B cell (primary cell): ENCODE results near the gene PIM3. TPM values are rescaled to one million over a fixed set of nuclear protein-coding genes. Genes with fewer than 3 reads are reported as not detected.

Experiments used
- ATAC-seq: fragments of 200-7000 bp; cut with Tn5 transposase; one replicate; pipeline ENCODE4 v1.10.0; 2021; ENCODE audit warnings: low read depth, mild to moderate bottlenecking, moderate number of reproducible peaks, moderate library complexity
- CTCF ChIA-PET: fragments of 350-600 bp; sonication (Branson Sonifier 250); formaldehyde crosslinking; loops from one replicate; lab custom pipeline; 2021; ENCODE audit warnings: antibody characterized with exemption, inconsistent platforms; lab: Charles Lee
- POLR2A ChIA-PET: fragments of 350-600 bp; sonication (Branson Sonifier 250); formaldehyde crosslinking; loops from one replicate; lab custom pipeline; 2021; ENCODE audit warnings: antibody characterized with exemption; lab: Charles Lee
- DNase-seq: peaks from one replicate; pipeline ENCODE4 v3.0.0; 2013
- H2AFZ ChIP-seq: 2 replicates; pipeline ENCODE4 v1.6.1; 2012; ENCODE audit warnings: mild to moderate bottlenecking, low read depth, low read length; ENCODE audit not compliant: insufficient read depth, poor library complexity, severe bottlenecking
- H3K27ac ChIP-seq, 2 donors: 1 replicate in 1 of 2; 2 replicates in 1 of 2; pipeline ENCODE4 v1.5.1; 2012 to 2013; ENCODE audit warnings: low read length in 2 of 2, mild to moderate bottlenecking in 2 of 2, moderate library complexity in 1 of 2
- H3K27me3 ChIP-seq, 4 experiments: fragments of 200-600 bp in 1 of 4; sonication (generic) in 1 of 4; replicated peaks in 1 of 4; 1 replicate in 2 of 4; 2 replicates in 2 of 4; pipeline versions ENCODE4 v1.6.1 to v1.7.0; 2013 to 2016; ENCODE audit warnings: low read length in 3 of 4, mild to moderate bottlenecking in 2 of 4, mixed read lengths in 1 of 4, moderate library complexity in 1 of 4; ENCODE audit not compliant: insufficient read depth in 4 of 4, control insufficient read depth in 3 of 4; ENCODE audit errors: control extremely low read depth in 1 of 4
- H3K36me3 ChIP-seq, 2 experiments: replicated peaks in 1 of 2; 1 replicate in 1 of 2; 2 replicates in 1 of 2; pipeline versions ENCODE4 v1.6.1 to v1.7.1; 2013; ENCODE audit warnings: low read length in 1 of 2; ENCODE audit not compliant: insufficient read depth in 2 of 2, control insufficient read depth in 1 of 2; ENCODE audit errors: control extremely low read depth in 1 of 2, extremely low read depth in 1 of 2
- H3K4me1 ChIP-seq, 2 donors: fragments of 200-600 bp in 1 of 2; sonication (generic) in 1 of 2; 1 replicate in 1 of 2; 2 replicates in 1 of 2; pipeline versions ENCODE4 v1.5.1 to v1.6.1; 2013 to 2017; ENCODE audit warnings: low read length in 2 of 2; ENCODE audit not compliant: control insufficient read depth in 2 of 2, insufficient read depth in 2 of 2
- H3K4me2 ChIP-seq: replicated peaks from 2 replicates; pipeline ENCODE3; 2012; ENCODE audit warnings: mild to moderate bottlenecking, low read depth, low read length; ENCODE audit not compliant: poor library complexity, severe bottlenecking
- H3K4me3 ChIP-seq, 5 experiments: fragments of 200-600 bp in 1 of 5; sonication (generic) in 1 of 5; 1 replicate in 3 of 5; 2 replicates in 2 of 5; pipeline versions ENCODE4 v1.5.1 to v1.7.0; 2011 to 2016; ENCODE audit warnings: low read length in 4 of 5, mild to moderate bottlenecking in 4 of 5, low read depth in 2 of 5, control low read depth in 1 of 5, moderate library complexity in 1 of 5; ENCODE audit not compliant: insufficient read depth in 1 of 5; ENCODE audit errors: control extremely low read depth in 1 of 5, extremely low read depth in 1 of 5
- H3K79me2 ChIP-seq: fragments of 200-600 bp; sonication (generic); one replicate; pipeline ENCODE4 v1.6.0; 2016; ENCODE audit warnings: low read length; ENCODE audit not compliant: control insufficient read depth, insufficient read depth
- H3K9ac ChIP-seq: fragments of 200-600 bp; sonication (generic); 2 replicates; pipeline ENCODE4 v1.6.1; 2017; ENCODE audit warnings: mild to moderate bottlenecking, low read length, moderate library complexity
- H3K9me3 ChIP-seq, 3 donors: one replicate each; pipeline versions ENCODE4 v1.6.1 to v1.7.1; 2013; ENCODE audit warnings: low read length in 2 of 3; ENCODE audit not compliant: control insufficient read depth in 2 of 3, insufficient read depth in 1 of 3; ENCODE audit errors: control extremely low read depth in 1 of 3
- H4K20me1 ChIP-seq: 2 replicates; pipeline ENCODE4 v1.6.0; 2012; ENCODE audit warnings: mild to moderate bottlenecking, low read length; ENCODE audit not compliant: insufficient read depth, control insufficient read depth, poor library complexity, severe bottlenecking
- H3K27ac Mint-ChIP-seq: one replicate; pipeline ENCODE4 v1.8.0; 2021; ENCODE audit warnings: mixed read lengths
- H3K27me3 Mint-ChIP-seq: one replicate; pipeline ENCODE4 v1.8.0; 2021; ENCODE audit warnings: mixed read lengths
- H3K4me1 Mint-ChIP-seq: one replicate; pipeline ENCODE4 v1.8.0; 2021; ENCODE audit warnings: mixed read lengths
- H3K4me3 Mint-ChIP-seq: one replicate; pipeline ENCODE4 v1.8.0; 2021; ENCODE audit warnings: mixed read lengths
- H3K9me3 Mint-ChIP-seq: one replicate; pipeline ENCODE4 v1.8.0; 2022; ENCODE audit warnings: mixed read lengths; ENCODE audit not compliant: insufficient read depth
- EZH2 ChIP-seq: IDR thresholded peaks from 2 replicates; pipeline ENCODE4 v1.6.1; 2012; ENCODE audit warnings: borderline replicate concordance, low read depth, mild to moderate bottlenecking, moderate library complexity, low read length; ENCODE audit not compliant: insufficient read depth, poor library complexity, severe bottlenecking
- WGBS: methylation state at CpG from one replicate; pipeline ENCODE4 v1.1.5; 2013; ENCODE audit warnings: missing lambda C conversion rate; ENCODE audit not compliant: insufficient coverage; 5-methylcytosine and 5-hydroxymethylcytosine counted together
- intact Hi-C: fragments of 100-400 bp; cut with micrococcal nuclease; formaldehyde crosslinking; loops from one replicate; pipeline ENCODE4 v1.10.0; 2022
- polyA plus RNA-seq: library from polyadenylated mRNA; depleted of rRNA; stranded (reverse); fragments of >200 nt; gene quantifications from 2 replicates; pipeline ENCODE4 v1.2.3, GENCODE V29; 2012
- total RNA-seq, 2 donors: library from RNA; stranded (reverse); fragments of 120-200 nt in 1 of 2; gene quantifications; 1 replicate in 1 of 2; 2 replicates in 1 of 2; pipeline versions ENCODE4 v1.2.3 to v1.2.4, GENCODE V29; 2013 to 2022
- TF ChIP-seq, protein P1 (sequence below): fragments of 200-600 bp; IDR thresholded peaks from one replicate; pipeline ENCODE4 v1.8.0; 2022; ENCODE audit warnings: antibody characterized with exemption, mild to moderate bottlenecking

The PIM3 gene
- total and polyA plus RNA-seq, 2 donors (not counting 1 experiment from before 2014, with no cell fraction given), result 74.6 to 128 TPM

DNA sequence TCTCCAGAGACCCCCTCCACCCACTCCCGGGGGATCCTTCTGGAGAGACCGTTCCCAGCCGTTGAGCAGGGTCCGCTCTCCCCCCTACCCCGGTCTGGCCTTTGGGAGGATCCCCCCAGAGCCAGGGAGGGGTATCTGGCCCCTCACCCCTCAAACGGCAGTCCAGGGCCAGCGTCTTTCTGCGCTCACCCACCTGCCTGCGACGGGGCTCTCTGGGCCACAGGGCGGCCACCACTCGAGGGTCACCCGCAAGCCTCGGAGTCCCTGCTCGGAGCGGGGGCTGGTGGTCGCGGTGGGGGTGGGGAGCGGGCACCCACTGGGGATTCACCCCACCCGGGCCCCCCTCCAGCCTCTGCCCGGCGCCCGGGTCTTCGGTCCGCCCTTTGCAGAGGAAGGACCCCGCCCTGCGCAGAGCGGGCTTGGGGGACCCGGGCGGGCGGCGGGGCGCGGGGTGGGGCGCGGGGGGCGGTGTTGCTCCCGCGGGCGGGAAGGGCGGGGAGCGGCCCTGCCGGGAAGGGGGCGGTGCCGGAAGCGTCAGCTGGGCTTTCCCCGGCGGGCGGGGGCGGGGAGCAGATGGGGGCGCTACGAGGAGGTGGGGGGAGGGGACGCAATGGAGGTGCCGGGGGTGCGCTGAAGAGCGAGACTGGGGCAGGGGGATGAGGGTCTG, 25.5 kb upstream of the PIM3 start:
- ATAC-seq (peak; percentile 19), DNase-seq (peak; percentile 90)
- Mint-ChIP-seq H3K9me3 (no peaks in the 10 kb centered on the region), H3K27me3 (no peaks in the 10 kb centered on the region), H3K4me3 (peak overlapping the region; percentile 83), H3K27ac (peak overlapping the region; percentile 96), H3K4me1 (peaks cover 40% of the 10 kb centered on the region)
- no peak for TF ChIP-seq EZH2
- TF ChIP-seq, protein P1, sequence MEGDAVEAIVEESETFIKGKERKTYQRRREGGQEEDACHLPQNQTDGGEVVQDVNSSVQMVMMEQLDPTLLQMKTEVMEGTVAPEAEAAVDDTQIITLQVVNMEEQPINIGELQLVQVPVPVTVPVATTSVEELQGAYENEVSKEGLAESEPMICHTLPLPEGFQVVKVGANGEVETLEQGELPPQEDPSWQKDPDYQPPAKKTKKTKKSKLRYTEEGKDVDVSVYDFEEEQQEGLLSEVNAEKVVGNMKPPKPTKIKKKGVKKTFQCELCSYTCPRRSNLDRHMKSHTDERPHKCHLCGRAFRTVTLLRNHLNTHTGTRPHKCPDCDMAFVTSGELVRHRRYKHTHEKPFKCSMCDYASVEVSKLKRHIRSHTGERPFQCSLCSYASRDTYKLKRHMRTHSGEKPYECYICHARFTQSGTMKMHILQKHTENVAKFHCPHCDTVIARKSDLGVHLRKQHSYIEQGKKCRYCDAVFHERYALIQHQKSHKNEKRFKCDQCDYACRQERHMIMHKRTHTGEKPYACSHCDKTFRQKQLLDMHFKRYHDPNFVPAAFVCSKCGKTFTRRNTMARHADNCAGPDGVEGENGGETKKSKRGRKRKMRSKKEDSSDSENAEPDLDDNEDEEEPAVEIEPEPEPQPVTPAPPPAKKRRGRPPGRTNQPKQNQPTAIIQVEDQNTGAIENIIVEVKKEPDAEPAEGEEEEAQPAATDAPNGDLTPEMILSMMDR, result no peak
- ChIA-PET CTCF (interaction anchor here (0.5 to 2.5 kb wide), 3 partner anchors 10 to 255 kb away, joined by 3 to 13 read pairs (median 8); no protein-coding TSS in a partner anchor), POLR2A (interaction anchor here (0.6 to 3.0 kb wide), 15 partner anchors 9 to 316 kb away, joined by 3 to 94 read pairs (median 6); partner anchors contain the start of gene PIM3)
- Histone ChIP-seq H3K27ac (peak overlapping the region; percentile 94 to 97), H3K4me2 (peak overlapping the region; percentile 88), H3K36me3 (no peaks in the 10 kb centered on the region), H3K27me3 (no peaks in the 10 kb centered on the region), H4K20me1 (no peaks in the 10 kb centered on the region), H2AFZ (peak overlapping the region; percentile 22), H3K4me3 (peak overlapping the region in 4 of 5 experiments; percentile 69 to 84 (median 77)), H3K4me1 (peaks cover 54 to 66% of the 10 kb centered on the region in 2 donors), H3K9ac (peak overlapping the region; percentile 82), H3K79me2 (peaks cover 19% of the 10 kb centered on the region), H3K9me3 (peaks cover 0 to 5% (median 0%) of the 10 kb centered on the region in 3 donors)
- under 1% methylated on average over 19 of the region's 56 CpGs for WGBS
- intact Hi-C loops, result loop anchor here (10.0 kb wide), 1 partner anchor 540 kb away; the partner anchor contains the start of gene SBF1

DNA sequence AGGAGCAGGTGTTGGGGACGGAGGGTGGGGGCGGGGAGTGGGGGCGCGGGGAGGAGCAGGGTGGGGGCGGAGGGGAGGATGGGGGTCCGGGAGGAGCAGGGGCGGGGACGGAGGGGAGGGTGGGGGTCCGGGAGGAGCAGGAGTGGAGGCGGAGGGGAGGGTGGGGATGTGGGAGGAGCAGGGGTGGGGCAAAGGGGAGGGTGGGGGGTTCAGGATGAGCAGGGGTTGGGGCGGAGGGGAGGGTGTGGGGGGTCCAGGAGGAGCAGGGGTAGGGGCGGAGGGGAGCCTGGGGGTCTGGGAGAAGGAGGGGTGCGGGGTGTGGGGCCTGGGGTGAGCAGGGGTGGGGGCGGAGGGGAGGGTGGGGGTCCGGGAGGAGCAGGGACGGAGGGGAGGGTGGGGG, 25.0 kb upstream of the PIM3 start:
- intact Hi-C loops, result loop anchor here (10.0 kb wide), 1 partner anchor 539 kb away; the partner anchor contains the start of gene SBF1
- Histone ChIP-seq H3K27me3 (no peaks in the 10 kb centered on the region), H3K36me3 (no peaks in the 10 kb centered on the region), H3K9me3 (peaks cover 0 to 7% (median 0%) of the 10 kb centered on the region in 3 donors), H3K9ac (no peak overlapping the region), H4K20me1 (no peaks in the 10 kb centered on the region), H2AFZ (no peak overlapping the region), H3K4me3 (peak overlapping the region in 2 of 5 experiments; percentile 71 to 83), H3K4me1 (peaks cover 48 to 60% of the 10 kb centered on the region in 2 donors), H3K79me2 (peaks cover 19% of the 10 kb centered on the region), H3K4me2 (peak overlapping the region; percentile 88), H3K27ac (peak overlapping the region in 1 of 2 donors; percentile 94)
- ChIA-PET POLR2A (interaction anchor here (0.6 to 3.0 kb wide), 19 partner anchors 9 to 256 kb away, joined by 3 to 94 read pairs (median 8); partner anchors contain the start of genes ALG12, CRELD2 and PIM3), CTCF (interaction anchor here (0.6 to 2.6 kb wide), 7 partner anchors 11 to 407 kb away, joined by 3 to 17 read pairs (median 5); partner anchors contain the start of gene PIM3)
- H3K27me3 Mint-ChIP-seq, result no peaks in the 10 kb centered on the region
- TF ChIP-seq EZH2, result no peak
- TF ChIP-seq, protein P1, result no peak
- H3K9me3 Mint-ChIP-seq, result no peaks in the 10 kb centered on the region
- peaks cover 34% of the 10 kb centered on the region for H3K4me1 Mint-ChIP-seq
- DNase-seq (no peak), ATAC-seq (no peak)
- H3K4me3 Mint-ChIP-seq, result peak overlapping the region; percentile 66
- H3K27ac Mint-ChIP-seq, result no peak overlapping the region
- no CpG with 5 or more reads among the region's 16 CpGs for WGBS
